GM12878 (cell line): Measurements from ENCODE around the gene TMEM150B. TPM values are rescaled to one million over a fixed set of nuclear protein-coding genes. Genes with fewer than 3 reads are reported as not detected.
A peak's percentile ranks its signal among the peaks of the same experiment; 100 is the strongest.

Source experiments
- ATAC-seq: fragments of 200-7000 bp; cut with Tn5 transposase; 3 replicates; pipeline ENCODE4 v1.9.1; 2020; ENCODE audit warnings: mild to moderate bottlenecking, moderate library complexity
- BruUV-seq: library from RNA; stranded (reverse); fragments of 400-500 nt; replicated peaks from 2 replicates; lab custom pipeline; 2021; lab: Mats Ljungman, UMichigan
- CTCF ChIA-PET: fragments of 300-600 bp; sonication (Branson Sonifier 250); formaldehyde crosslinking; extraction: SDS; loops from one replicate; lab custom pipeline; 2021; ENCODE audit warnings: inconsistent platforms; lab: Yijun Ruan, JAX
- POLR2A ChIA-PET: fragments of 350-600 bp; formaldehyde crosslinking; extraction: SDS; loops from one replicate; lab custom pipeline; 2021; ENCODE audit warnings: inconsistent platforms; lab: Charles Lee
- RAD21 ChIA-PET: fragments of 300-600 bp; sonication (Branson Sonifier 250); formaldehyde crosslinking; loops from one replicate; lab custom pipeline; 2023; ENCODE audit warnings: antibody characterized with exemption; ENCODE audit not compliant: unreplicated experiment; lab: Charles Lee
- SMC1A ChIA-PET: fragments of 300-600 bp; sonication (Branson Sonifier 250); formaldehyde crosslinking; loops from one replicate; lab custom pipeline; 2023; ENCODE audit not compliant: unreplicated experiment, uncharacterized antibody; lab: Charles Lee
- DNase-seq: peaks from one replicate; pipeline ENCODE4 v3.0.0-alpha.2; 2011; ENCODE audit warnings: low read depth, low spot score
- FAIRE-seq: peaks from 3 replicates; lab custom pipeline; 2011; peaks lifted over from hg19 to GRCh38; lab: Jason Lieb, UNC
- H2AFZ ChIP-seq: 2 replicates; pipeline ENCODE4 v1.6.0; 2011; ENCODE audit warnings: low read depth, low read length, control low read depth; ENCODE audit not compliant: control insufficient read depth
- H3K27ac ChIP-seq: 2 replicates; pipeline ENCODE4 v1.5.1; 2011; ENCODE audit warnings: control low read depth; ENCODE audit not compliant: control insufficient read depth, insufficient read depth
- H3K27me3 ChIP-seq, 2 experiments: replicated peaks in 1 of 2; 2 replicates each; pipeline versions ENCODE4 v1.6.0 to v1.6.1; 2011; ENCODE audit warnings: low read length in 1 of 2; ENCODE audit not compliant: control insufficient read depth in 2 of 2, insufficient read depth in 2 of 2
- H3K36me3 ChIP-seq, 2 experiments: 2 replicates each; pipeline ENCODE4 v1.5.1; 2011; ENCODE audit warnings: low read length in 1 of 2; ENCODE audit not compliant: control insufficient read depth in 2 of 2, insufficient read depth in 2 of 2
- H3K4me1 ChIP-seq: 2 replicates; pipeline ENCODE4 v1.6.1; 2011; ENCODE audit warnings: mild to moderate bottlenecking, low read length, moderate library complexity, mixed read lengths; ENCODE audit not compliant: control insufficient read depth, insufficient read depth
- H3K4me2 ChIP-seq: 2 replicates; pipeline ENCODE4 v1.6.0; 2011; ENCODE audit warnings: control low read depth; ENCODE audit not compliant: control insufficient read depth, insufficient read depth
- H3K4me3 ChIP-seq: fragments of 200-600 bp; sonication (generic); 2 replicates; pipeline ENCODE4 v1.5.1; 2016
- H3K79me2 ChIP-seq: 2 replicates; pipeline ENCODE4 v1.6.0; 2011; ENCODE audit warnings: low read length; ENCODE audit not compliant: control insufficient read depth, insufficient read depth
- H3K9ac ChIP-seq: 2 replicates; pipeline ENCODE4 v1.8.0; 2011; ENCODE audit warnings: low read length, control low read depth, mixed read lengths; ENCODE audit not compliant: control insufficient read depth, insufficient read depth
- H3K9me3 ChIP-seq: replicated peaks from 3 replicates; pipeline ENCODE4 v1.5.1; 2011; ENCODE audit warnings: mild to moderate bottlenecking, low read length; ENCODE audit not compliant: control insufficient read depth, insufficient read depth
- H4K20me1 ChIP-seq: 2 replicates; pipeline ENCODE4 v1.6.0; 2011; ENCODE audit not compliant: control insufficient read depth, insufficient read depth
- BMI1 ChIP-seq: fragments of 450-650 bp; IDR thresholded peaks from 2 replicates; pipeline ENCODE4 v1.6.1; 2016; ENCODE audit warnings: mild to moderate bottlenecking, moderate library complexity, borderline replicate concordance
- CEBPB ChIP-seq, 2 experiments: fragments of 150-350 bp in 1 of 2; IDR thresholded peaks; 2 replicates each; pipeline ENCODE4 v1.6.1; 2012 to 2014; ENCODE audit warnings: low read depth in 2 of 2, low read length in 2 of 2, borderline replicate concordance in 1 of 2, inconsistent platforms in 1 of 2
- CREB1 ChIP-seq: IDR thresholded peaks from 2 replicates; pipeline ENCODE4 v1.6.1; 2012; ENCODE audit warnings: low read depth, mild to moderate bottlenecking, inconsistent platforms
- EED ChIP-seq: sonication (generic); IDR thresholded peaks from 2 replicates; pipeline ENCODE4 v1.6.1; 2016; ENCODE audit warnings: antibody characterized with exemption, low read depth
- MEF2B ChIP-seq: fragments of 450-650 bp; IDR thresholded peaks from 2 replicates; pipeline ENCODE4 v1.6.1; 2018; ENCODE audit warnings: mild to moderate bottlenecking, moderate library complexity; ENCODE audit not compliant: partially characterized antibody, poor library complexity, severe bottlenecking
- MTA2 ChIP-seq: fragments of 450-650 bp; IDR thresholded peaks from 2 replicates; pipeline ENCODE4 v1.6.1; 2016; ENCODE audit warnings: low read depth, mild to moderate bottlenecking, moderate library complexity
- NR2F1 ChIP-seq: fragments of 450-650 bp; conservative IDR thresholded peaks from 2 replicates; pipeline ENCODE4 v1.6.1; 2017; ENCODE audit warnings: mild to moderate bottlenecking
- POLR2A ChIP-seq: IDR thresholded peaks from 2 replicates; pipeline ENCODE4 v1.6.1; 2011; ENCODE audit warnings: low read depth, mild to moderate bottlenecking, low read length
- SMAD5 ChIP-seq: IDR thresholded peaks from 2 replicates; pipeline ENCODE4 v1.6.1; 2016; ENCODE audit warnings: antibody characterized with exemption, low read depth
- SP1 ChIP-seq: IDR thresholded peaks from one replicate; pipeline ENCODE4 v1.6.1; 2011; ENCODE audit warnings: low read depth, low read length
- SPI1 ChIP-seq: IDR thresholded peaks from 2 replicates; pipeline ENCODE4 v1.6.1; 2011; ENCODE audit warnings: low read depth, mild to moderate bottlenecking, low read length, moderate library complexity, borderline replicate concordance; ENCODE audit not compliant: insufficient read depth
- WGBS: methylation state at CpG from one replicate; pipeline ENCODE4 v1.1.6; 2016; ENCODE audit warnings: low lambda C conversion rate; ENCODE audit not compliant: insufficient replicate concordance, insufficient coverage; ENCODE audit errors: missing lambda C conversion rate; 5-methylcytosine and 5-hydroxymethylcytosine counted together
- in situ Hi-C: fragments of 300-500 bp; cut with MboI; formaldehyde crosslinking; loops from 9 replicates; pipeline ENCODE4 v1.14.3; 2018; ENCODE audit warnings: mixed read lengths
- intact Hi-C: fragments of 100-400 bp; cut with micrococcal nuclease; formaldehyde crosslinking; loops from one replicate; pipeline ENCODE4 v1.14.2; 2022; ENCODE audit not compliant: unreplicated experiment
- polyA plus RNA-seq, 11 experiments: library from polyadenylated mRNA; depleted of rRNA in 4 of 11; unstranded in 6 of 11; stranded (reverse) in 5 of 11; fragments of >200 nt; fragmentation: Nextera tagmentation in 4 of 11; fragmentation: Illumina TruSeq in 1 of 11; extraction: Ambion mirVana in 4 of 11; extraction: Trizol in 1 of 11; gene quantifications; 1 replicate in 1 of 11; 2 replicates in 10 of 11; pipeline versions ENCODE4 v1.2.1 to v1.2.3, GENCODE V29; 2011 to 2016; ENCODE audit warnings: inconsistent platforms in 2 of 11, missing spikeins in 2 of 11, low read depth in 1 of 11
- total RNA-seq, 4 experiments: library from RNA; depleted of rRNA in 3 of 4; stranded (reverse); fragments of >200 nt in 3 of 4; fragmentation: Illumina TruSeq in 1 of 4; extraction: Trizol in 1 of 4; gene quantifications; 2 replicates each; pipeline versions ENCODE4 v1.2.1 to v1.2.3, GENCODE V29; 2013 to 2021
- TF ChIP-seq, protein P1 (sequence below): fragments of 450-650 bp; IDR thresholded peaks from 2 replicates; pipeline ENCODE4 v1.6.1; 2016; ENCODE audit warnings: mild to moderate bottlenecking, moderate library complexity, borderline replicate concordance
- TF ChIP-seq, protein P2 (sequence below): IDR thresholded peaks from 2 replicates; pipeline ENCODE4 v1.6.1; 2012; ENCODE audit warnings: low read length, inconsistent platforms
- TF ChIP-seq, protein P3 (sequence below): IDR thresholded peaks from 2 replicates; pipeline ENCODE4 v1.6.1; 2012; ENCODE audit warnings: low read depth, low read length, improper control_type of control experiment

The TMEM150B gene
- total and polyA plus RNA-seq, 10 of the 15 experiments (the other 5 are each of a cell fraction or from before 2014, with no cell fraction given): 0.09 to 0.23 (median 0.18) TPM; not detected in 6

DNA sequence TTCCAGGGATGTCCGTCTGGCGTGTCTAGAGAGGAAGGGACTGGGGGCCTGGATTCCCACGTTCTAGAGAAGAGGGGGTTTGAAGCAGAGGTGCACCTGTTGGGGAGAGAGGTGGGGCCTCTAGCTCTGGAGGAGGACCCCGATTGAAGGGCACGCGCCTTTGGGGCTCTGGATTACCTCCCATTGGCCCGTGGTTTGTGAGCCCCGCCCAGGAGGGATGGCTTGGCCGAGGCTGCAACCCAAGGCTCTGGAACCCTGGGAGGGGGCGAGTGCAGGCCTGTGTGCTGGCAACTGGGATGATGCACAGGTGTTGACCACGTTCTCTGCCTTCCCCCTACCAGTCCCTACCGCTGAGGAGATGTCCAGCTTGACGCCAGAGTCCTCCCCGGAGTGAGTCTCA, 20.2 kb downstream of the TMEM150B start (continued):
- TF ChIP-seq, protein P1, sequence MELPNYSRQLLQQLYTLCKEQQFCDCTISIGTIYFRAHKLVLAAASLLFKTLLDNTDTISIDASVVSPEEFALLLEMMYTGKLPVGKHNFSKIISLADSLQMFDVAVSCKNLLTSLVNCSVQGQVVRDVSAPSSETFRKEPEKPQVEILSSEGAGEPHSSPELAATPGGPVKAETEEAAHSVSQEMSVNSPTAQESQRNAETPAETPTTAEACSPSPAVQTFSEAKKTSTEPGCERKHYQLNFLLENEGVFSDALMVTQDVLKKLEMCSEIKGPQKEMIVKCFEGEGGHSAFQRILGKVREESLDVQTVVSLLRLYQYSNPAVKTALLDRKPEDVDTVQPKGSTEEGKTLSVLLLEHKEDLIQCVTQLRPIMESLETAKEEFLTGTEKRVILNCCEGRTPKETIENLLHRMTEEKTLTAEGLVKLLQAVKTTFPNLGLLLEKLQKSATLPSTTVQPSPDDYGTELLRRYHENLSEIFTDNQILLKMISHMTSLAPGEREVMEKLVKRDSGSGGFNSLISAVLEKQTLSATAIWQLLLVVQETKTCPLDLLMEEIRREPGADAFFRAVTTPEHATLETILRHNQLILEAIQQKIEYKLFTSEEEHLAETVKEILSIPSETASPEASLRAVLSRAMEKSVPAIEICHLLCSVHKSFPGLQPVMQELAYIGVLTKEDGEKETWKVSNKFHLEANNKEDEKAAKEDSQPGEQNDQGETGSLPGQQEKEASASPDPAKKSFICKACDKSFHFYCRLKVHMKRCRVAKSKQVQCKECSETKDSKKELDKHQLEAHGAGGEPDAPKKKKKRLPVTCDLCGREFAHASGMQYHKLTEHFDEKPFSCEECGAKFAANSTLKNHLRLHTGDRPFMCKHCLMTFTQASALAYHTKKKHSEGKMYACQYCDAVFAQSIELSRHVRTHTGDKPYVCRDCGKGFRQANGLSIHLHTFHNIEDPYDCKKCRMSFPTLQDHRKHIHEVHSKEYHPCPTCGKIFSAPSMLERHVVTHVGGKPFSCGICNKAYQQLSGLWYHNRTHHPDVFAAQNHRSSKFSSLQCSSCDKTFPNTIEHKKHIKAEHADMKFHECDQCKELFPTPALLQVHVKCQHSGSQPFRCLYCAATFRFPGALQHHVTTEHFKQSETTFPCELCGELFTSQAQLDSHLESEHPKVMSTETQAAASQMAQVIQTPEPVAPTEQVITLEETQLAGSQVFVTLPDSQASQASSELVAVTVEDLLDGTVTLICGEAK: no peak
- TF ChIP-seq NR2F1 (no peak), SPI1 (no peak), BMI1 (no peak)
- TF ChIP-seq, protein P2, sequence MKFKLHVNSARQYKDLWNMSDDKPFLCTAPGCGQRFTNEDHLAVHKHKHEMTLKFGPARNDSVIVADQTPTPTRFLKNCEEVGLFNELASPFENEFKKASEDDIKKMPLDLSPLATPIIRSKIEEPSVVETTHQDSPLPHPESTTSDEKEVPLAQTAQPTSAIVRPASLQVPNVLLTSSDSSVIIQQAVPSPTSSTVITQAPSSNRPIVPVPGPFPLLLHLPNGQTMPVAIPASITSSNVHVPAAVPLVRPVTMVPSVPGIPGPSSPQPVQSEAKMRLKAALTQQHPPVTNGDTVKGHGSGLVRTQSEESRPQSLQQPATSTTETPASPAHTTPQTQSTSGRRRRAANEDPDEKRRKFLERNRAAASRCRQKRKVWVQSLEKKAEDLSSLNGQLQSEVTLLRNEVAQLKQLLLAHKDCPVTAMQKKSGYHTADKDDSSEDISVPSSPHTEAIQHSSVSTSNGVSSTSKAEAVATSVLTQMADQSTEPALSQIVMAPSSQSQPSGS: no peak
- TF ChIP-seq, all 136 proteins: peak for 0

DNA sequence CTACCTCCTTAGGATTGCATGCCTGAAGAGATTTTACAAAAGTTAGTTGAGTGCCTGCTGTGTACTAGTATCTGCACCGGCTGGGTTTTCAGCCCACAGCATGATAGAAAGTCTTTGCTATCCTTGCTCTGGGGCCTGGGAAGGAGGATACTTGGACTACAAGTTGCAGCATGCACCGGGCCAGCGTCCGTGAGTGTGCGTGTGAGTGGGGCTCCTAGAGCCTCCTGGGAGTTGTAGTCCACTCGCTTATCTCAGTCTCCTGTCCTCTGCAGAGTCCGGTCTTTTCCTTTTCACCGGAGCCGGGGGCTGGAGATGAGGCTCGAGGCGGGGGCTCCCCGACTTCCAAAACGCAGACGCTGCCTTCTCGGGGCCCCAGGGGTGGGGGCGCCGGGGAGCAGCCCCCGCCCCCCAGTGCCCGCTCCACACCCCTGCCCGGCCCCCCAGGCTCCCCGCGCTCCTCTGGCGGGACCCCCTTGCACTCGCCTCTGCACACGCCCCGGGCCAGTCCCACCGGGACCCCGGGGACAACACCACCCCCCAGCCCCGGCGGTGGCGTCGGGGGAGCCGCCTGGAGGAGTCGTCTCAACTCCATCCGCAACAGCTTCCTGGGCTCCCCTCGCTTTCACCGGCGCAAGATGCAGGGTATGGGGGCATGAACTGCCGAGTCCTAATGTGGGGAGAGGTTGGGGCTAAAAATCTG, 20.7 kb downstream of the TMEM150B start:
- ATAC-seq: peak; percentile 68
- no TSS peak for BruUV-seq
- TF ChIP-seq CREB1: peak; percentile 53; the same call in 1 of the 2 replicates
- TF ChIP-seq, protein P3, sequence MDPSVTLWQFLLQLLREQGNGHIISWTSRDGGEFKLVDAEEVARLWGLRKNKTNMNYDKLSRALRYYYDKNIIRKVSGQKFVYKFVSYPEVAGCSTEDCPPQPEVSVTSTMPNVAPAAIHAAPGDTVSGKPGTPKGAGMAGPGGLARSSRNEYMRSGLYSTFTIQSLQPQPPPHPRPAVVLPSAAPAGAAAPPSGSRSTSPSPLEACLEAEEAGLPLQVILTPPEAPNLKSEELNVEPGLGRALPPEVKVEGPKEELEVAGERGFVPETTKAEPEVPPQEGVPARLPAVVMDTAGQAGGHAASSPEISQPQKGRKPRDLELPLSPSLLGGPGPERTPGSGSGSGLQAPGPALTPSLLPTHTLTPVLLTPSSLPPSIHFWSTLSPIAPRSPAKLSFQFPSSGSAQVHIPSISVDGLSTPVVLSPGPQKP: no peak
- TF ChIP-seq SP1: no peak
- no peak for TF ChIP-seq CEBPB (IDR thresholded peaks at IDR 0.05; ENCODE audit: borderline replicate concordance in 1 of 2, low read depth in 2 of 2, low read length in 2 of 2)
- no peak for TF ChIP-seq MEF2B
- TF ChIP-seq MTA2: no peak
- no peak for TF ChIP-seq POLR2A
- no peak for TF ChIP-seq SMAD5
- TF ChIP-seq EED: no peak

More for the DNA sequence above, 20.7 kb downstream of the TMEM150B start:
- no peaks in the 10 kb centered on the region; the same call in 1 of the 2 replicates for H4K20me1 ChIP-seq
- H2AFZ ChIP-seq: no peak overlapping the region
- no peaks in the 10 kb centered on the region for H3K36me3 ChIP-seq
- no peak overlapping the region for H3K27ac ChIP-seq
- FAIRE-seq (no peak), DNase-seq (no peak)
- 76% methylated on average over 23 of the region's 39 CpGs for WGBS
- H3K4me3 ChIP-seq: no peak overlapping the region
- H3K79me2 ChIP-seq: no peaks in the 10 kb centered on the region
- no peak overlapping the region for H3K4me2 ChIP-seq
- POLR2A ChIA-PET: no interaction called here
- no peaks in the 10 kb centered on the region for H3K27me3 ChIP-seq
- H3K4me1 ChIP-seq: peaks cover 3% of the 10 kb centered on the region; the same call in 1 of the 2 replicates
- H3K9ac ChIP-seq: no peak overlapping the region
- in situ Hi-C loops: no loop called here
- SMC1A ChIA-PET: no interaction called here
- RAD21 ChIA-PET: no interaction called here
- H3K9me3 ChIP-seq: no peaks in the 10 kb centered on the region
- CTCF ChIA-PET: interaction anchor here (3.6 kb wide), 1 partner anchor 200 kb away, joined by 20 read pairs; no protein-coding TSS in a partner anchor
- intact Hi-C loops: loop anchor here (5.0 kb wide), 1 partner anchor 78 kb away; the partner anchor contains the start of gene TMEM238
